GM21381 (cell line): ENCODE measurements around the gene OR52A1.
"Not testable (repeated sequence)": the region's sequence is repeated elsewhere in the genome, so short reads cannot be mapped to it uniquely, and the experiment has no call there.

Experiments used
- ATAC-seq: cut with Tn5 transposase; IDR thresholded peaks from one replicate; pipeline ENCODE4 v1.9.1; 2021; ENCODE audit warnings: mild to moderate bottlenecking, moderate library complexity; ENCODE audit not compliant: unreplicated experiment

The OR52A1 gene

GRCh38 chr11:5154657-5155056 lies at the start of gene OR52A1:
Gene OR52A1 (minus strand): TSS chr11:5154757. CDS start chr11:5152369, 2,388 bp downstream.
- ATAC-seq, result no peak

DNA sequence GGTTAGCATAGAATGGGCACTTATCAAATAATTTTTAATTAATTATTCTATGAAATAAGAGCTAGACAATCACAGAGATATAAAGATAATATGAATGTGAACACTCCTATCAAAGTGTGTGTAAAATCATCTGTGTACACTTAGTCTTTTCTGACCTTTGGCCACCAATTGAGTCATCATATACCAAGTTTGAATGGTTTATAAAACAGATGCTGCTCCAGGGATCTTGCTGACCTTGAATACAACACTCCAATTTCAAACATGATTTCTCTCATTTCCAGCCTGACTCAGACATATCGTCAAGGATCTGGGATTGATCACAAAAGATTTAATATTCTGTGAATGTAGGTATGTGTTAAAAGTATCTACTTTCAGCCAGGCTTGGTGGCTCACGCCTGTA lies 48.8 kb upstream of the OR52A1 start:
- no peak for ATAC-seq

DNA sequence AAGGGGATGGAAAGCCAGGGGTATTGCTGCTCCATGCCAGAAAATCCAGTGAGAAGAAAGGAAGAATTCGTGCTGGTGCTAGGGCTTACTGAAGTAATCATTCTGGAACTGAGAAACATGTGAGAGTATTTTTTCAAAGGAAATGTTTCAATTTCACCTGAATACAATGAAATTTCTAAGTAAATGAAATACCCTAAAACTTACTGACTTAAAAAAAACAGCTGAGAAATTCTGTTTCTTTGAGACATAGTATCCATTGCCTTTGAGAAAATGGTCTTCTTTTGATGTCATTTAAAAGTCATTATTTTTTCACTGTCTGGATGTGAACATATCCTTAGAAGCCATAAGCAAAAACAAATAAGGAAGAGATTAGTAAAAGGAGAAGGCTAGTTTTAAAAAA lies 46.0 kb upstream of the OR52A1 start, which contains the start of gene OR51V1:
TSS of gene OR51V1 (minus strand) at position 101 of the 400 bp plus-strand sequence. CDS start at position 101, 0 bp downstream.
- ATAC-seq, result no peak

DNA sequence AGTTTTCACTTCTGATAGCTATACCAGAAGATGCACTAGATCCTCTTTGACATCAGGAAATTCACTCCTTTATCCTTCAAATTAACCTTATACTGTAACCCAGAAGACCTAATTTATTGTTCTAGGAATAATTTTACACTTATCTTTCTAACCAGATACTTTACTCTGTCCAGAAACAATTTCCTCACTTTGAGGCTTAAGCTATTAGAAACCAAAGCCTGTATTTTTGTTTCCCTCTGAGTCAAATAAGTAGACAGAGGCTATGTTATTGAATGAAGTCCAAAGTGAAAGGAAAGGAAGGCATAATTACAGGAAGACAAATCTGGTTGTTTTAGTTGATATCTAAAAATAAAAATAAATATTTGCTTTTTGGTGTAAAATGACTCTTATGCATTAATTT lies 43.7 kb upstream of the OR52A1 start:
- ATAC-seq, result no peak

- ATAC-seq, result no peak
Observed at GRCh38 chr11:5197536-5197935, 43.0 kb upstream of the OR52A1 start.

DNA sequence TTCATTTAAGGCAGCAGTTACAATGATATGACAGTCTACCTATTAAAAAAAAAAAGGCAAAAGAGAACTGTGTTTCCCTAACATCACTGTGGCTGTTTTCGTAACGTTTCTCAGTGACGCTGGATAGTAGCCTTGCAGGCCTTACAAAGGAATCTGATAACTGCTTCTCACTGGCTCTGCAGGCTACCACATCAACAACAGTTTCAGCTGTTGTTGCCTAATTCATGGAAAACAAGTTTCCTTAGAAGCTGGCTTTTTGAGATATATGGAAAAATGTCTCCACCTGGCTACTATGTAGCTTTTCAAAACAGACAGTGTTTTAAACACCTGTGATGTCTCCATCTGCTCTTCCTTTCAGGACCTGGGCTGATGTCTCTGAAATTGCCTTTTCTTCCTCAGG lies 42.2 kb upstream of the OR52A1 start:
- no peak for ATAC-seq

DNA sequence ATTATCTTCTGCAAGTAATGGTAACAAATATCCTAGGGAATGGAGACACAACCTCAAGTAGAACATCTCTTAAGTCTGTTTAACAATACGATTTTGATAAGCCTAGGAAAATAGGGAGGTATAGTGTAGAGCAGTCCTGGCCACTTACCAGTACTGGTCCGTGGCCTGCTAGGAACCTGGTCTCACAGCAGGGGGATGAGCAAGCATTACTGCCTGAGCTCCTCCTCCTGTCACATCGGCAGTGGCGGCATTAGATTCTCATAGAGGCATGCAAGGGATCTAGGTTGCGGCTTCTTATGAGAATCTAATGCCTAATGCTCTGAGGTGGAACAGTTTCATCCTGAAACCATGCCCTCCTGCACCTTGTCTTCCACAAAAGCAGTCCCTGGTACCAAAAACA lies 41.5 kb upstream of the OR52A1 start:
- ATAC-seq, result no peak

GRCh38 chr11:5192738-5193137 lies 38.2 kb upstream of the OR52A1 start:
- no peak for ATAC-seq

DNA sequence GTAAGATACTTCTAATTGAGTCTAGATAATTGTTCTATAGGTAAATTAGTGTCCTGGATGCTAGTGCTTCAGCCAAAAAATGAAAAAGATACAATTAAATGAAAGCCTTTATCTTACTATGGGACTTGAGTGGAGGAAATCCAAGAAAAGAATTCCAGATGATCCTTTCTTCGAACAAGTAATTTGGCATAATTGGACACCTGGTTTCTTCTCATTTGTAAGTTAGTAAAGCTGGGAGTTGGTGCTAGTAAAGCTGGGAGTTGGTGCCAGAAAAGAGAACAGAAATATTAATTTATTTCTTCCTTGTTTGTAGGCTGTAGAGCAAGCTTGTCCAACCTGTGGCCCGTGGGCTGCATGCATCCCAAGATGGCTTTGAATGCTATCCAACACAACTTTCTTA lies 33.6 kb upstream of the OR52A1 start:
- no peak for ATAC-seq

DNA sequence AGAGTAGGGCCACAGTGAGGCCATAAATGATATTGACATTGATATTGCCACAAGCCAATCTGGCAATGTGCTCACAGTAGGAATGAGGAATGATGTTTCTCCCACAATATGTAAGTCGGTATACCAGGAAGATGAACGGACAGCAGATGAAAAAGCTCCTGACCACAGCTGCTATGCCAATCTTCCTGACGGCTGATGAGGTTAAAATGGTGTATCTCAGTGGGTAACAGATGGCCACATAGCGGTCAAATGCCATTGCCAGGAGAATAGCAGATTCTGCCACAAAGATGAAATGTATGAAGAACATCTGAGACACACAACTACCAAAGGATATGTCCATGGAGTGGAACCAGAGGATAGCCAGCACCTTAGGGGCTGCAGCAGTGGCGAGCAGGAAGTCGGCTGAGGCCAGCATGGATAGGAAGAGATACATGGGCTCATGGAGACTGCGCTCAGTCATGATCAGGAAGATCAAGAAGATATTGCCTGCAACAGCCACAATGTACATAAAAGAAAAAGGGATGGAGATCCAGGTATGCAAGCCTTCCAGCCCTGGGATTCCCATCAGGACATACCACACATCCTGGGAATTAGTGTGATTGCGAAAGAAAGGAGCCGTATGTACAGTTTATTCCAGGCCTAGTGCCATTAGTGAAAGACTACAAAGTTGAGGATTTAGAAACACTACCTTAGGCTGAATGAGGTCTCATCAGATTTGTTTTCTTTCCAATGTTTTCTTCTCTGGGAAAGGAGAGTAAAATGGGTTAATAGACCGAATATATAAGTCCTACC lies 23.7 kb upstream of the OR52A1 start:
- ATAC-seq, result no peak

DNA sequence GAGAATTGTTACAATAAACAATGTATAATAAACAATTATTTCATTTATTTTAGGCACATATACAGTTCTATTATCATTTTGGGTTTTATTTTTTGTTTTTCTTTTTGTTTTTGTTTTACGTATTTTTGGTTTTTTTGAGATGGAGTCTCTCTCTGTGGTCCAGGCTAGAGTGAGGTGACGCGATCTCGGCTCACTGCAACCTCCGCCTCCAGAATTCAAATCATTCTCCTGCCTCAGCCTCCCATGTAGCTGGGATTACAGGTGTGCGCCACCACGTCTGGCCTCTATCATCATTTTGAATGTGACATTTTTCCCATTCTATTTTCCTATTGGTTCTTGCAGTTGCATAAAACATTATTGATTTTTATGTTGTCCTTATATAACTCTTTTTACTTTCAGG lies 20.4 kb upstream of the OR52A1 start:
- ATAC-seq, result no peak

GRCh38 chr11:5171856-5172255 lies 17.3 kb upstream of the OR52A1 start:
- ATAC-seq, result no peak

- not testable (repeated sequence) for ATAC-seq
Observed at GRCh38 chr11:5165898-5166297, 11.3 kb upstream of the OR52A1 start.

- ATAC-seq, result not testable (repeated sequence)
Observed at GRCh38 chr11:5164807-5165206, 10.2 kb upstream of the OR52A1 start.

DNA sequence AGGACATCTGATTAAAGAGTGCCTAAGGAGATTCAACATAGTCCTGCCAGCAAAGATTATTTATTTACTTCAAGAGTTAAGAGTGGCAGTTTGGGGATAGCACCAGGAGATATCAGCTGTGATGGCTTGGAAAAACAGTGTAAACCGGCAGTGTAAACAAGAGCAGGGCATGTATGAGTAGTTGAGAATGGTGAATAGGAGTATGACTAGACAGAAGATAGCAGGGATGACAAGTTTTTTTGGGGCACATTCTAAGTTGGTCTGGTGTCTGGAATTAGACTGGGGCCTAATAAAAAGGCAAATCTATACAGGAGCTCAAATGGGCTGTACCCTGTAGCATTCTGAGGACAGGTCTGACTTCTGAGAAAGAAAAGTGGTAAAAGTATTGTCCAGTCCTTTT lies 6.5 kb upstream of the OR52A1 start:
- not testable (repeated sequence) for ATAC-seq

DNA sequence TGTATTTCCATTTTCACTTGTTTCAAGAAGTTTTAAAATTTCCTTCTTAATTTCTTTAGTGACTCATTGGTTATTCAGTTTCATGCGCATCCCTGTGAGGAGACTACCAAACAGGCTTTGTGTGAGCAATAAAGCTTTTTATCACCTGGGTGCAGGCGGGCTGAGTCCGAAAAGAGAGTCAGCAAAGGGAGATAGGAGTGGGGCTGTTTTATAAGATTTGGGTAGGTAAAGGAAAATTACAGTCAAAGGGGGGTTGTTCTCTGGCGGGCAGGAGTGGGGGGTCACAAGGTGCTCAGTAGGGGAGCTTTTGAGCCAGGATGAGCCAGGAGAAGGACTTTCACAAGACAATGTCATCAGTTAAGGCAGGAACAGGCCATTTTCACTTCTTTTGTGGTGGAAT lies 5.7 kb upstream of the OR52A1 start:
- not testable (repeated sequence) for ATAC-seq

GRCh38 chr11:5159806-5160205 lies 5.2 kb upstream of the OR52A1 start:
- no peak for ATAC-seq

GRCh38 chr11:5153574-5154431 lies 754 bp downstream of the OR52A1 start:
- no peak for ATAC-seq

DNA sequence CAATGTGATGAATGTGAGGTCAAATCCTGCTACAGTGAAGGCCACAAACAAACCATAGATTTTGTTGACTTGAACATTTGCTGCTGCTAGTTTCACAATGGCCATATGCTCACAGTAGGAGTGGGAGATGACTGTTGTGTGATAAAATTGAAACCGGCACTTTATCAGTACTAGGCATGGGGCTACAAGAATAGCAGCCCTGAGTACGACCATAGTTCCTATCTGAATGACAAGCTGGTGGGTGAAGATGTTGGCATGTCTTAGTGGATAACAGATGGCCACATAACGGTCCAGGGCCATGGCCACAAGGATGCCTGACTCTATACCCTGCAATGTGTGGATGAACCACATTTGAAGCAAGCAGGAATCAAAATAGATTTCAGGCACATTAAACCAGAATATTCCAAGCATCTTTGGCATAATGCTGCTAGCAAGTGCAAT lies 2.8 kb downstream of the OR52A1 start:
- no peak for ATAC-seq

DNA sequence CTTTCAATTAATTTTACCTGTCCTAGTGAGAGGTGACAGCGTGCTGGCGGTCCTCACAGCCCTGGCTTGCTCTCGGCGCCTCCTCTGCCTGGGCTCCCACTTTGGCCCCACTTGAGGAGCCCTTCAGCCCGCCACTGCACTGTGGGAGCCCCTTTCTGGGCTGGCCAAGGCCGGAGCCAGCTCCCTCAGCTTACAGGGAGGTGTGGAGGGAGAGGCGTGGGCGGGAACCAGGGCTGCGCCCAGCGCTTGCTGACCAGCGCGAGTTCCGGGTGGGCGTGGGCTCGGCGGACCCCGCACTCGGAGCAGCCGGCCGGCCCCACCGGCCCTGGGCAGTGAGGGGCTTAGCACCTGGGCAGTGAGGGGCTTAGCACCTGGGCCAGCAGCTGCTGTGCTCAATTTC lies 10.4 kb downstream of the OR52A1 start:
- ATAC-seq, result not testable (repeated sequence)

GRCh38 chr11:5137996-5138395 lies 16.6 kb downstream of the OR52A1 start, which contains the start of gene OR52A5:
Gene OR52A5 (minus strand): TSS chr11:5138356. CDS start chr11:5132642, 5,714 bp downstream.
- ATAC-seq, result no peak

DNA sequence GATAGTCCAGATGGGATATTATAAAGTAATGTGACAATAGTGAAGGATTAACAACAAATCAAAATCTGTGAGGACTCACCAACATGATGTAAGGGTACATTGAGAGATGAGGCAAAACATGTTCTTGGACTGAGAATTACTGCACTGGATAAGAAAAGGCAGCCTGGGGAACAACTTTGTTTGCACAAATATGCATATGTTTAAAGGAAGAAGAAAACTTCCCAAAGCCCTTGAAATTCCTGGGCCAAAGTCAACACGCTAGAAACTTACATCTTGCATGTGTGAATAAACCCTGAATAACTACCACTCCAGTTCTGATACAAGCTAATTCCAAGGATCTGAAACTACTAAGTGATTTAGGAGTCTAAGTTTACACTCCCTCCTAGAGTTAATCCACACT lies 17.5 kb downstream of the OR52A1 start:
- no peak for ATAC-seq
